Limb (tissue), 2 donors: ENCODE results near the gene MRPL41.
"Not testable (repeated sequence)": the region's sequence is repeated elsewhere in the genome, so short reads cannot be mapped to it uniquely, and the experiment has no call there.

Experiments
- DNase-seq, 2 donors: peaks; one replicate each; pipeline ENCODE4 v3.0.0-alpha.2; 2016; ENCODE audit errors: extremely low spot score in 2 of 2

Gene MRPL41

DNA sequence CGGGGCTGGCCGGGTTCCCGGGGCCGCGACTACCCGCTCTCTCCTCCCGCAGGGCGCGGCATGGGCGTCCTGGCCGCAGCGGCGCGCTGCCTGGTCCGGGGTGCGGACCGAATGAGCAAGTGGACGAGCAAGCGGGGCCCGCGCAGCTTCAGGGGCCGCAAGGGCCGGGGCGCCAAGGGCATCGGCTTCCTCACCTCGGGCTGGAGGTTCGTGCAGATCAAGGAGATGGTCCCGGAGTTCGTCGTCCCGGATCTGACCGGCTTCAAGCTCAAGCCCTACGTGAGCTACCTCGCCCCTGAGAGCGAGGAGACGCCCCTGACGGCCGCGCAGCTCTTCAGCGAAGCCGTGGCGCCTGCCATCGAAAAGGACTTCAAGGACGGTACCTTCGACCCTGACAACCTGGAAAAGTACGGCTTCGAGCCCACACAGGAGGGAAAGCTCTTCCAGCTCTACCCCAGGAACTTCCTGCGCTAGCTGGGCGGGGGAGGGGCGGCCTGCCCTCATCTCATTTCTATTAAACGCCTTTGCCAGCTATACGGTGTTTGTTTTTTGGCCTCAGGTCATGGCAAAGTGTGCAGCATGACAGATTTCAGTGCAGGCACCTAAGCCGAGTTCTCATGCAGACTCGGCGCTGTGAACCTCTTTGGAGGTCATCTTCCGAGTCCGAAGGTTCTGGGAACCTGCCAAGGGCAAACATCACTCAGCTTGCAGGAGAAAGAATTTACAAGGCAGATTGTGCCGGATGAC, 516 bp downstream of the MRPL41 start:
- peak in 1 of 2 donors; percentile 48 for DNase-seq

- not testable (repeated sequence) for DNase-seq
These were observed 2.0 kb downstream of the MRPL41 start for GRCh38 chr9:137553654-137554053.

DNA sequence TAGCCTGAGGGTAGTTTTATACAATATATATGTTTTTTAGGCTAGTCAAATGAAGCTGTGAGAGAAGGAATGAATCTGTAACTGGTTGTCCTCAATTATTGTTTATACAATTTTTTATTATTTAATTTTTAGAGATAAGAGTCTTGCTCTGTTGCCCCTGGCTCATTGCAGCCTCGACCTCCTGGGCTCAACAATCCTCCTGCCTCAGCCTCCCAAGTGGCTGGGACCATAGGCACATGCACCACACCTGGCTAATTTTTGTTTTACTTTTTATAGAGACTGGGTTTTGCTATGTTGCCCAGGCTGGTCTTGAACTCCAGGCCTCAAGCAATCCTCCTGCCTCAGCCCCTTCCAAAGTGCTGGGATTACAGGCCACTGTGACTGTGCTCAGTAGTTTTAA, 2.7 kb downstream of the MRPL41 start:
- DNase-seq = no peak

GRCh38 chr9:137555179-137555578, 3.5 kb downstream of the MRPL41 start:
- no peak for DNase-seq

DNA sequence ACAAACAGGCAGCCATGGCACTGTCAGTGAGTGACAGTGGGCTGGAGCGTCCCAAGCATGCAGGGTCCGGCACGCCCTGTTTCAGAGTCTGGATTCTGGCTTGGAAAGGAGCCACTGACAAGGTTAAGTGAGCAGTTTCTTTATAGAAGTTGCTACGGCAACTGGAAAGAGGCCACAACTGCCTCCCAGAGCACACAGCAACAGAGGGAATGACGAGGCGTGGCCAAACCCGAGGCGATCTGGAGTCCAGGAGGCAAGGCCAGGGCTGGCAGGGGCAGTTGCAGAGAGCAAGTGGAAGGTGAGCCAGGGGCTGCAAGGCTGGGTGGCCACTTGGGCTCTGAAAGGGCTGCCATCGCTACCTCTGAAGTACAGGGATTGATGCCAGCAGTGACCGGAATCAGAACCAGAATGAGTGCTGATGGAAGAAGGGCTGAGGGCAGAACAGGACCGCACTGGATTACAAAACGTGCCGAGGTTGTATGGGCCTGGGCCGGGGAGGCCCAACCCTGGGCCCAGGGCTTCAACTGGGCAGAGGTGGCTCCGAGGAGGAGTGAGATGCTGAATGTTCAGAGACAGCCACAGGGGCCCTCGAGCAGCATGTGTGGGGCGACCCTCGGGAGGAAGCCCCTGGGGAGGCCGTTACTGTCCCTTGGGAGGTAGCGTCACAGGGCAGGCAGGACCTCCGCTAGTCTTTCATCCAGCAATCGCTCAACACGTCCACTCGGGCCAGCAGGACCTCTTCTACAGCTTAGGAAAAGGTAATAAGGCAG, 4.6 kb downstream of the MRPL41 start:
- peak in 1 of 2 donors; percentile 2 for DNase-seq

GRCh38 chr9:137558127-137558526, 6.4 kb downstream of the MRPL41 start:
- no peak for DNase-seq

DNA sequence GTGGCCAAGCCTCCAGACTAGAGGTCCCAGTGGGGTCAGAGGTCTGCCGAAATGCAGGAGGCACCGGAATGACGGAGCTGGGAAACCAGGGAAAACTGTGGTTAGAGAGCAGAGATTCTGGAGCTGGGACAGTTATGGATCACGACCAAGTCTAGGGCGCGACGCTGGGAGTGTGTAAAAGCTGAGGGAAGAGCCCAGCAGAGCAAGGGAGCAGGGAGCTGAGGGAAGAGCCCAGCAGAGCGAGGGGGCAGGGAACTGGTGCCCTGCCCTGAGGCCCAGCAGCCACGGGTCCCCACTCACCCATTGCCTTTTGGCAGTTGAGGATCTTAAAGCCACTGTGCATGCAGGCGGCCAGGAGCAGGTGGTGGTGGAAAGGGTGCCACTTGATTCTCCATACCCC, 12.5 kb downstream of the MRPL41 start:
- DNase-seq = no peak

DNA sequence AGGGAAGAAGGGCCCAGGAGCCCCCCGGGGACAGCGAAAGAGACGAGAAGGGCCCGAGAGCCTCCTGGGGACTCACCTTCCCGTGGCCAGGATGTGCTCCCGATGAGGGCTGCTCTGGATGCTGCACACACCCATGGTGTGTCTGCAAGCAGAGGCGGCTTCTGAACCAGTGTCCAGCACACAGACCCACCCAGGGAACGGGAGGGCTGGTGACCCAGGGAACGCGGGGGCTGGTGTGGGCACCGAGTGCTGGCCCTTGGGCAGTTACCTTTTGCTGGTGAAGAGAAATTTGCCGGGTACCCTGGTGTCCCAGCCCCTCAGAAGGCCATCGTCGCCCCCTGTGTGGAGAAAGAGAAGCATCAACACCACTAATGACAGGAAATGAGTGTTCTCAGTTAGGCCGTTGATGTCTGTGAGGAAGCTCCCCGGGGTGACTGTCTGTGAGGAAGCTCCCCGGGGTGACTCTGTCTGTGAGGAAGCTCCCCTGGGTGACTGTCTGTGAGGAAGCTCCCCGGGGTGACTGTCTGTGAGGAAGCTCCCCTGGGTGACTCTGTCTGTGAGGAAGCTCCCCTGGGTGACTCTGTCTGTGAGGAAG, 13.2 kb downstream of the MRPL41 start:
- DNase-seq = no peak

GRCh38 chr9:137568445-137568844, 16.8 kb downstream of the MRPL41 start:
- not testable (repeated sequence) for DNase-seq

DNA sequence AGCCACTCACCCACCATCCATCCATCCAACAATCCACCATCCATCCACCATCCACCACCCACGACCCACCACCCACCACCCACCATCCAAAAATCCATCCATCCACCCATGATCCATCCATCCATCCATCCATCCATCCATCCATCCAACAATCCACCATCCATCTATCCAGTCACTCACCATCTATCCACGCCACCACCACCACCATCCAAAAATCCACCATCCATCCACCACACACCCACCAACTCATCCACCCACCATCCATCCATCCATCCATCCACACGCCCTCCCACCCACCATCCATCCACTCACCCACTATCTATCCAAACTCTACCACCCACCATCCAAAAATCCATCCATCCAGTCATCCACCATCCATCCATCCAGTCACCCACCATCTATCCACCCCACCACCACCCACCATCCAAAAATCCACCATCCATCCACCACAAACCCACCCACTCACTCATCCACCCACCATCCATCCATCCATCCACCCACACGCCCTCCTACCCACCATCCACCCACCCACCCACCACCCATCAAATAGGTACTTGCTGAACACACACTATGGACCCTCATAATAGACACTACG, 18.0 kb downstream of the MRPL41 start:
- DNase-seq = no peak

DNA sequence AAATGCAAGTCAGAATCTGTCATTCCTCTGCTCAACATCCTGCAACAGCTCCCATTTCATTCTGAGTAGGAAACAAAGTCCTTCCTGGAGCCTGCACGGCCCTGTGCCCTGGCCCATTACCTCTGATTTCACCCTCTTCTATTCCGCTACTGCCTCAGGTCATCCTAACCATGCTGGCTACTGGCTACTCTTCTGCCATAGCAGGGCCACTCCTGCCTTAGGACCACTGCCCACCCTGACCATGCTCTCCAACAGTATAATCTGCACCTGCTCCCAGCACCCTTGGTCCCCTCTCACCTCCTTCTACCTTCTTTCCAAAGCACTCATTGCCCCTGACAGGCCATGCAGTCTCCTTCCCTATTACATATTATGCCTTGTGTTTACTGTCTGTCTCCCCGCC, 18.9 kb downstream of the MRPL41 start:
- no peak for DNase-seq

- DNase-seq = no peak
These were observed 22.5 kb downstream of the MRPL41 start for GRCh38 chr9:137574192-137574591.

- DNase-seq = no peak
These were observed 23.7 kb downstream of the MRPL41 start for GRCh38 chr9:137575364-137575715.

GRCh38 chr9:137575716-137576411, 24.2 kb downstream of the MRPL41 start:
- no peak for DNase-seq

DNA sequence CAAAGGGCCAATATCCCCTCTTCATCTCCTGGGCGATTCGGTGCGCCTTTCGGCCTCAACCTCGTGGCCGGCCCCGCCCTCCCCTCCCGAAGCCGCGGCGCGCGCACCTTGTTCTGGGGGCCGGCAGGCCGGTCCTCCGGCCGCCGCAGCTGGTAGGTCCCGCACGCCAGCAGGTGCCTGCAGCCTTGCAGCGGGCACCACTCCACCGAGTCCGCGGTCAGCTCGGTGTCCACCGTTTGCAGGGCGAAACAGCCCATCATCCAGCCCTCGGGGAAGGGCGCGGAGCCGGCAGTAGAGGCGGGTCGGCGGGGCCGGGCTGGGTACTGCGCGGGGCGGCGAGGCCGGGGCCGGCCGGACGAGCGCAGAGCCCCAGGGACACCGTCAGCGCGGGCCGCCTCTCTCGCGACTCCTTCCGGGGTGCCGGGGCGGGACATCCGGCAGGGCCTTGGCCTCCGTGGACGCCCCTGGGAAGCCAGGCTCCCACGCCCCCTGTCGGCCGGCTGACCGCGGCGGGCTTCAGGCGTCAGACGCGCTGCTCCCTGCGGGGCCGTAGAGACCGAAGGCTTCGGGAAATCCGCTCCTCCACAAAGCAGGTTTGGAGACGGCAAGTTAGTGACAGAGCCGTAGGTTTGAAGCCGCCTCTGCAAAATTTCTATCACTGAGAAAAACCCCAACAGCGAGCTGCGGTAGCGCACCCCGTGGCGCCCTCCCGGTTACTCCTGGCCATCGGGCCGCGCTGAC, 27.0 kb downstream of the MRPL41 start, which contains the start of gene DPH7:
Gene DPH7, minus strand, starts transcription at position 408 of the 741 bp plus-strand sequence. Its CDS starts 148 bp downstream, at position 260.
- peak; percentile 89 to 97 for DNase-seq

GRCh38 chr9:137579259-137579604, 27.6 kb downstream of the MRPL41 start:
- no peak for DNase-seq

DNA sequence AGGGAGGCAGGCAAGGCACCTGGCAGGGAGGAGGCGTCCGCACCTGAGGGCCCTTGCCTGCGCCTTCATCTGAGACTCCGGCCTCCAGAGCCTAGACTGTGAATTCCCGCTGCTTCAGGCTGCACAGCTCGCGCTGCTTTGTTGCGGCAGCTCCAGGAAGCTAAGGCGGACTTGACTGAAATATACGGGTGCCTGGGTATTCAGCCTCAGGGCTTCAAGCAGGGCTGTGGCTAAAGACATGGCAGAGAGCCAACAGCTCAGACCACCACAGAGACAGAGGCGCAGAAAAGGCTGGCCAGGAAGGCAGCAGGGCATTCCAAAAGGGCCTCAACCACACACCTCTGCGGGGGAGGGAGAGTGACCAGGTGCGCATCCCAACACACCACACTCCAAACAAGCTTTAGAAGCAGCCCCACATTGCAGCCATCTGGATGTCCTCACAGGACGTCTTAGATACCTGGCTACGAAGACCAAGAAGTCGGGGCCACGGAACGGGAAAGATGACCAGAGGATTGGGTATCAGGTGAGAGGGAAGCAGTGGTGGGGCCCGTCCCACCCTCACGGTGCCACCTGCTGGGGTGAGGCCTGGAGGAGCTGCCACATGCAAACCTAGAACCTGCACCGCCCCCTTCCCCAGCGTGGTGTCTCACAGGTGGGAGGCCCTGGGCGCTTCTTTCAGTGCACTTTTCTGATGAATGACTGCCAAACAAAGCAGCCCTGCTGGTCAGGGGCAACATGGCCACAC, 28.7 kb downstream of the MRPL41 start:
- DNase-seq = no peak

DNA sequence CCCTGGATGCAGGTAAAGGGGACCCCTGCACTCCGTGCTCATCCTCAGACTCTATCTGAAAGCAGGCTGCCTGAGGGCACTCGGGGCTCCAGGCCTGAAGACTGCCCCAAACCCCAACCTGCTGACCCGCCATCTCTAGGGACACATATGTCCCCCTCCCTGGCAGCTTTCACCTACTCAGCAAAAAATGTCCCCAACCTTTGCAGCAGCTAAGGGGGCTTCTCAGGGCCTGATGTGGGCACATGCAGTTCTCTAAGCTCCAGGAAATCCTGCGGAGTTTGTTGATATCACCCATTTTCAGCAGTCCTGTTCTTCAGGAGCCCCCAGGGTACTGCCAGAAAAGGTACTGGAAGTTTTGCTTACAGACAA, 29.3 kb downstream of the MRPL41 start:
- no peak for DNase-seq

- no peak for DNase-seq
These were observed 29.9 kb downstream of the MRPL41 start for GRCh38 chr9:137581361-137582285.
